Kidney tubule cell (primary cell): ENCODE measurements around the gene SCFD1.
A peak's percentile ranks its signal among the peaks of the same experiment; 100 is the strongest.
"Not testable (repeated sequence)": the region's sequence is repeated elsewhere in the genome, so short reads cannot be mapped to it uniquely, and the experiment has no call there.

Experiments used
- DNase-seq: peaks from one replicate; pipeline ENCODE4 v3.0.0-alpha.2; 2018; ENCODE audit warnings: low spot score

Gene SCFD1, protein sequence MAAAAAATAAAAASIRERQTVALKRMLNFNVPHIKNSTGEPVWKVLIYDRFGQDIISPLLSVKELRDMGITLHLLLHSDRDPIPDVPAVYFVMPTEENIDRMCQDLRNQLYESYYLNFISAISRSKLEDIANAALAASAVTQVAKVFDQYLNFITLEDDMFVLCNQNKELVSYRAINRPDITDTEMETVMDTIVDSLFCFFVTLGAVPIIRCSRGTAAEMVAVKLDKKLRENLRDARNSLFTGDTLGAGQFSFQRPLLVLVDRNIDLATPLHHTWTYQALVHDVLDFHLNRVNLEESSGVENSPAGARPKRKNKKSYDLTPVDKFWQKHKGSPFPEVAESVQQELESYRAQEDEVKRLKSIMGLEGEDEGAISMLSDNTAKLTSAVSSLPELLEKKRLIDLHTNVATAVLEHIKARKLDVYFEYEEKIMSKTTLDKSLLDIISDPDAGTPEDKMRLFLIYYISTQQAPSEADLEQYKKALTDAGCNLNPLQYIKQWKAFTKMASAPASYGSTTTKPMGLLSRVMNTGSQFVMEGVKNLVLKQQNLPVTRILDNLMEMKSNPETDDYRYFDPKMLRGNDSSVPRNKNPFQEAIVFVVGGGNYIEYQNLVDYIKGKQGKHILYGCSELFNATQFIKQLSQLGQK

DNA sequence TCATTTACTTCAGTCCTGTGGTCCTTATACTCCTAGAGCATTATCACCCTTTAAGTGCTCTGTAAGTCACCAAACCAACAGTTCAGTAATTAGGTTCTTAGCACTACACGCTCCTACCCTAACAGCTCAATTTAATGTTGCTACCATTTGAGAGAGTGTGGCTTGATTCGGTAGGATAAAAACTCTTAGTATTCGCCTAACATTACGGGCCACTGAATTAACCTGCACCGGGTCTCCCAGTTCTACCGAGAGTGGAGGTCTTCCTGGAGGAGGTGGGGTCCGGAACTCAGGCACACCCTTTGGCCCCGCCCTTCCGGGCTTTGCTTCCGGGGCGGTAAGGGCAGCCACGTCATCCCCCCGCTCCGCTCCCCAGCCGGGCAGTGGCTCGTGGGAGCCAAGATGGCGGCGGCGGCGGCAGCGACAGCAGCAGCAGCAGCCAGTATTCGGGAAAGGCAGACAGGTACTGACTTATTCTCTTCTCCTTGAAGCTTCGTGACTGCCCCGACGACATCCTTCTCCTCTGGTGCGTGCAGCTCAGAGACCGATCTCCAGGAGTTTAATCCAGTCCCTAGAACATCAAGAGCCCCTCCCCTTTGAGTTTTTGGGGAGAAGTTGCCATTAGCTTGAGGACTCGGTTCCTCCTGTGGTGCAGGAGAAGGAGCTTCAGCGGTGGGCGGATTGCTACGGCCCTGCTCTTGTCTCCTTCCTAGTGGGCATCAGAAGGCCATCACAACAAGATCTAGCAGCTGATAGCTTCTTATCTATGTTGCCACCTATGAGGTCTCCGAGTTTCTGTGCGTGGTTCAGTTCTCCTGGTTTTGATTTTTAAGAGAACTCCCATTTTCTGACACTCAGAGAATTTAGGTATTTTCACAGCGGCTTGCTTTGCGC lies at the start of gene SCFD1:
SCFD1 (plus strand) TSS at position 380 of the 891 bp plus-strand sequence; CDS start at position 400, 20 bp downstream.
- peak; percentile 92 for DNase-seq

DNA sequence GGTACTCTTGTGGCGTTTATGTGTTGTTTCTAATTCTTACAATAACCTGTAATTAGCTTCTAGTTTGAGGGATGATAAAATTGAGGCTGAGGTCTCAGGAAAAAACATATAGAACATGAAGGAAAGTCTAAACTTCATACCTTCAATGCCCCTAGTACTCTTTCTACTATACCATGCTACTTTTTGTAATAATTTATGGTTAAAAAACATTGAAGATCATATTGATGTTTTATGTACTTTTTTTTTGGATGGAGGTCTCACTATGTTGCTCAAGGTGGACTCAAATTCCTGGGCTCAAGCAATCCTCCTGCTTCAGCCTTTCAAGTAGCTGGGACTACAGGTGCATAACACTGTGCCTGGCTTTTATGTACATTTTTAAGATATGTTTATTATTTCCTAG lies 49.3 kb upstream of the SCFD1 start:
- DNase-seq: no peak

DNA sequence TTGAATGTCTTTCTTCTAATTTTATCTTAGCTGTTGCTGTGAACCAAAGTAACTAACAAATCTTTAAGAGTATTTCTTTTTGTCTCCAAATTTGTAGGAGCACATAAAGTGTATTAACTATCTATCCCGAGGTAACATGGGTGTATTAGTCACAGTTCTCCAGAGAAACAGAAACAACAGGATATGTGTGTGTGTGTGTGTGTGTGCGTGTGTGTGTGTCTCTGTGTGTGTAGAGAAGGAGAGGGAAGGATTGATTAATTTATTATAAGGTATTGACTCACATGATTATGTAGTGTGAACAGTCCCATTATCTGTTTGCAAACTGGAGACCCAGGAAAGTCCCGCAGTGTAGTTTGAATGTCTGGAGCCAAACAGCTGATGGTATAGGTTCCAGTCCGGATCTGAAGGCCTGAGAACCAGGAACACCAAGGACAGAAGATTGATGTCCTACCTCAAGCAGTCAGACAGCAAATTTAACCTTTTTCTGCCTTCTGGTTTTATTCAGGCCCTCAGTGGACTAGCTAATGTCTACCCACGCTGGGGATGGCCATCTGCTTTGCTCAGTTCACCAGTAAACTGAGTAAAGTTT lies 48.8 kb upstream of the SCFD1 start:
- DNase-seq: peak; percentile 69

DNA sequence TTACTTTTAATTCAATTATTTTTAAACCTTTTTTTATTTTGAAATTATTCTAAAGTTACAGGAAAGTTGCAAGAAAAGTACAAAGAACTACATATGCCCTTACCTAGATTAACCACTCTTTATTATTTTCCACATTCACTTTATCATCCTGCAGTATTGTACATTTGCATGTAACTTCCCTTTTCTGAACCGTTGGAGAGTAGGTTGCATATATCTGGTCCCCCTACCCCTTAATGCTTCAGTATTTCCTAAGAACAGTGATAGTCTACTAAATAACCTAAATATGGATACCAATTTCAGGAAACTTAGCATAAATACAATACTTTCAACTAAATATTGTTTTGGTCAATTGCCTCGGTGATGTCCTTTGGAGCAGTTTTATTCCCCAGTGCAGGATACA lies 48.2 kb upstream of the SCFD1 start:
- DNase-seq: no peak

DNA sequence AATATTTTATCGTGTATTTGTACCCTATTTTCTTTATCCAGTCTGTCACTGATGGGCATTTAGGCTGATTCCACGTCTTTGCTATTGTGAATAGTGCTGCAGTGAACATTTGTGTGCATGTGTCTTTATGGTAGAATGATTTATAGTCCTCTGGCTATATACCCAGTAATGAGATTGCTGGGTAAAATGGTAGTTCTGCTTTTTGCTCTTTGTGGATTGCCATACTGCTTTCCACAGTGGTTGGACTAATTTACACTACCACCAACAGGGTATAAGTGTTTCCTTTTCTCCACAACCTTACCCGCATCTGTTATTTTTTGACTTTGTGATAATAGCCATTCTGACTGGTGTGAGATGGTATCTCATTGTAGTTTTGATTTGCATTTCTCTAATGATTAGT lies 47.3 kb upstream of the SCFD1 start:
- not testable (repeated sequence) for DNase-seq

DNA sequence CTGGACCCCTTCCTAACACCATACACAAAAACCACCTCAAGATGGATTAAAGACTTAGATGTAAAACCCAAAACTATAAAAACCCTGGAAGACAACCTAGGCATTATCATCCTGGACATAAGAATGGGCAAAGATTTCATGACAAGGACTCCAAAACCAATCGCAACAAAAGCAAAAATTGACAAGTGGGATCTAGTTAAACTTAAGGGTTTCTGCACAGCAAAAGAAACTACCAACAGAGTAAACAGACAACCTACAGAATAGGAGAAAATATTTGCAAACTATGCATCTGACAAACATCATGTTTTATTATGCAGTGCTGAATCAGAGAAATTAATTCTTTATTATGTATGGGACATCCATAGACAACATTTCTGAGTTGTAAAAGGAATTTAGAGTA lies 45.8 kb upstream of the SCFD1 start:
- not testable (repeated sequence) for DNase-seq

DNA sequence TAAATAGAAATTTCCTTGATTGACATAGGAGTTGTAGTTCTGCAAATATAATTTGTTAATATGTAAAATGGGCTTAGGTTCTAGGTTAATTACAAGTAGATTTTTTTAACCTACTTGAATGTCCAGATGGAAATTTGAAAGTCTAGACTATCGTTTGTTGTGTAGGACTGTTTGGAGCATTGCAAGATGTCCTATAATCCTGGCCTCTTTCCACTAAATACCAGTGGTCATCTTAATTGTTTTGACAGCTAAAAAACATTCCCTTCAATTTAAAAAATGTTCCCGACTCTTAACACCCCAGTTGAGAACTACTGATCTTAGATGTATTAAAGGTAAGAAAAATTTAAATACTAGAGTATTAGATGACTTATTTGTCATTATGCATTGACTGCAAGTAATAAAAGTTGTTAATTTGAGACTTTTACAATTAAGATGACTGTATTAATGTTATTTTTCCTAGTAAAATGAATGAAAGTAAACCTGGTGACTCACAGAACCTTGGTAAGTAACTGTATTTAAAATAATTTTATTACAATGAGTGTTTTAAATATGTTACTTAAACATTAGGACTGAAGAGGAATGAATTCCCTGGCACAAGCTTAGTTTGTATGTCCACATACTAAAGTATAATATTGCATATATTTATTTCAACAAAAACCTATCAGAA lies 41.4 kb upstream of the SCFD1 start:
- no peak for DNase-seq

DNA sequence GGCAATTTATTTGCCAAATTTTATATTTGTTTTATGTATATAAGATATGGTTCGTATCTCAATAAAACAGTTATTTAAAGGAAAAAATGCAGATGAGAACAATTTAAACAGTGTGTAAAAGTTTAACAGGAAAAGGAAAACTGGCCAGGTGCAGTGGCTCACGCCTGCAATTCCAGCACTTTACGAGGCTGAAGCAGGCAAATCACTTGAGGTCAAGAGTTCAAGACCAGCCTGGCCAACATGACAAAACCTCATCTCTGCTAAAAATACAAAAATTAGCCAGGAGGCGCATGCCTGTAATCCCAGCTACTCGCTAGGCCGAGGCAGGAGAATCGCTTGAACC lies 40.9 kb upstream of the SCFD1 start:
- no peak for DNase-seq

DNA sequence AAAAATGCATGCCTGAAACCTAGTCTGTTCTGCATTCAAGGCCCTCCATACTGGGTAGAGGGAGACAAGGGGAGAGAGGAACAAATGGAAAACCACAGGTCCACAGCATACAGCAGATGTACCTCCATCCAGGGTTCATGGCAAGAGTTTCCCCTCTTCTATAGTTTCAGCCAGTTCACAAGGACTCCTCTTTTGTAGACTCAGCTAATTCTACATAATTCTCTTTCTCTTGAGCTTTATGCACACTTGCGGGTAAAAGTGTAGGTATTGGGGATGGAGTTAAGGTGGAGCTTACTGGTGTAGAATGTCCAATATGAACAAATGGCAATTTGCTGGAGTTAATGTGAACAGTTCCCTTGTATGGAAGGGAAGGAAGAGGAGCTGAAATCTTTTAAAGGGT lies 39.7 kb upstream of the SCFD1 start:
- no peak for DNase-seq

DNA sequence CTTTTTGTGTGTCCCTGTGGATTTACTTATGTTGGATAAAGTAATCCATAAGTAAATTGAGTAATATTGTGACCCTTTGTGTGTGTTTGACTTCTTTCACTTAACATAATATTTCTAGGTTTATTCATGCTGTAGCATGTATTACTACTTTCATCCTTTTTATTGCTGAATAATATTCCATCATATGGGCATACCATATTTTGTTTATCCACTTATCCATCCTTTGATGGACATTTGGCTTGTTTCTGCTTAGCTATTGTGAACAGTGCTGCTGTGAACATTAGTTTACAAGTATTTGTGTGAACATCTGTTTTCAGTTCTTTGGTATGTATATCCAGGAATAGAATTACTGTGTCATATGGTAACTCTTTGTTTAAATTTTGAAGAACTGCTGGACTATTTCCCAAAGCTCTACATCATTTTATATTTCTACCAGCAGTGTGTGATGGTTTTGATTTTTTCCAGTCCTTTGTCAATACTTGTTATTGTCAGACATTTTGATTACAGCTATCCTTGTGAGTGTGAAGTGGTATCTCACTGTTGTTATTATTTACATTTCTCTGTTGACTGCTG lies 38.0 kb upstream of the SCFD1 start:
- DNase-seq: no peak

DNA sequence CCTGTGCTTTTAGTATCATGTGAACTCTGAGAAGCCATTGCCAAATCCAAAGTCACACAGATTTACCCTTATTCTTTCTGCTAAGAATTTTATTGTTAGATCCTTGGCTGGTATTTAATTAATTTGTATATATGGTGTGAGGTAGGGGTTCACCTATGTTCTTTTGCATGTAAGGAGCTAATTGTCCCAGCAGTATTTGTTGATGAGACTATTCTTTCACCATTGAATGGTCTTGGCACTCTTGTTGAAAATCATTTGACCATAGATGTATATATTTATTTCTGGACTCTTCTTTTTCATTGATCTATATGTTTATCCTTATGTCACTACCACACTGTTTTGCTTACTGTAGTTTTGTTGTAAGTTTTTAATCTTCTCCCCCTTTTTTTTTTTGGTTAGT lies 36.9 kb upstream of the SCFD1 start:
- no peak for DNase-seq

DNA sequence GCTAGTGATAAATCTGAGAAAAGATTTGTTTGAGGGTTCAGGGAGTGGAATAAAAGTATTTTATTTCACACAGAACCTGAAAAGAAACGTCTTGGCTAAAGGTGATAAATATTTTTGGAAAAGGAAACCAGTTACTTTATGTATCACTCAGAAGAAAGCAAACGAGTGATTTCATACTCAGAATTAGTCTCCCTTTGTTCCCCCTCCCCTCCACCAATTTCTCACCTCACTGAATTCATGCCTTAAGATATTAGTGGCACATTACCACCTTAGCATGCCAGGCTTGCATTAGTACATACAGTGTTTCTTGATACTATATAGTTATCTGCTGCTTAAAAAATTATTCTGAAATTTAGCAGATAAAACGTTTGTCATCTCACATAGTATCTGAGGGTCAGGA lies 35.0 kb upstream of the SCFD1 start:
- DNase-seq: no peak

DNA sequence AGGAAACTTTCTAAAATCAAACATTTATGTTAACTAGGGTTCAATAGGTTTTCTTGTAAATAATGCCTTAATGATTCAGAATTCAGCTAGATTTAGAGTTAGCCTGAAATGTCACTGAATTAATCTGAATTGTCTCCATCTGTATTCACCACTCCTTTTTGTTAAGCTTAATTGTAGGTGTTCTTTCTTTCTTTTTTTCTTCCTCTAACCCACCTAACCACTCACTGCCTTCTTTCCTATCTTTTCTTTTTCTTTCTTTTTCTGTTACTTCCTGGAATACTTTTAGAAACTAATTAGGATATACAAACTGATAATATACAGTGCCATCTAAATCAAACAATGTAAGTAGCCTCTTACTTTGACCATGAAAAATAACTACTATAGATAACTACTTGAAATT lies 33.2 kb upstream of the SCFD1 start:
- no peak for DNase-seq

DNA sequence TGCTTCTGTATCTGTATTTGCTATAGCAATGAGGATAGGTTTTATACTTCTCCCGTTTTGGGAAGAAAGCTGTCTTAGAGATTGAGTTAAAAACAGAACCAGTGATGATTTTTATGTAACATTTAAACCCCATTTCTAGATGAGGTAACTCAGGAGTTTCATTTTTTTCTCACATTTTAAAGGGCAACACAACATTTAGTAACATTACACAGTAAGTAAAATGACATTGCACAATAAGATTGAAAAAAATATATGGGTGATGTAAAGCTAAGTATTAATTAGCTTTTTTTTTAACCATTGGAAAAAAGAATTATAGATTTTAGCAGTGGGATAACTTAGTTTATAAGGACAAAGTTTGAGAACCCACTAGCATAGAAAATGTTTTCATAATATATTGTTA lies 25.2 kb upstream of the SCFD1 start:
- DNase-seq: no peak

DNA sequence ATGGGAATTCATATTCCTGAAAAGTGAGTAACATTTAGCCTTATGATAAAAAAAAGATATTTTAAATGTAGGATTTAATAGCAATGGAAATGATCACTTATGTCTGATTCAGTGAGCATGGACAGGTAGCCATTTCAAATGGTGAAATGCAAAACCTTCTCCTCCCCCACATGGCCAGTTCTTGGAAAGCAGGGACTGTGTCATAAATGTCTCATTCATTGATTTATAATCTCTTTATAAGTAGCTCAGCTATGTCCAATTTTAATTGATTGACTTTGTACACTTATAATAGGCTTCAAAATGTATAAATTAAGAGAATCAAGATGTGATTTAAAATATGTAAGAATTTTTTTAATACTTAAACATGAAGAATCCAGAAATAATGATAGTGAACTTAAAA lies 24.6 kb upstream of the SCFD1 start:
- no peak for DNase-seq

DNA sequence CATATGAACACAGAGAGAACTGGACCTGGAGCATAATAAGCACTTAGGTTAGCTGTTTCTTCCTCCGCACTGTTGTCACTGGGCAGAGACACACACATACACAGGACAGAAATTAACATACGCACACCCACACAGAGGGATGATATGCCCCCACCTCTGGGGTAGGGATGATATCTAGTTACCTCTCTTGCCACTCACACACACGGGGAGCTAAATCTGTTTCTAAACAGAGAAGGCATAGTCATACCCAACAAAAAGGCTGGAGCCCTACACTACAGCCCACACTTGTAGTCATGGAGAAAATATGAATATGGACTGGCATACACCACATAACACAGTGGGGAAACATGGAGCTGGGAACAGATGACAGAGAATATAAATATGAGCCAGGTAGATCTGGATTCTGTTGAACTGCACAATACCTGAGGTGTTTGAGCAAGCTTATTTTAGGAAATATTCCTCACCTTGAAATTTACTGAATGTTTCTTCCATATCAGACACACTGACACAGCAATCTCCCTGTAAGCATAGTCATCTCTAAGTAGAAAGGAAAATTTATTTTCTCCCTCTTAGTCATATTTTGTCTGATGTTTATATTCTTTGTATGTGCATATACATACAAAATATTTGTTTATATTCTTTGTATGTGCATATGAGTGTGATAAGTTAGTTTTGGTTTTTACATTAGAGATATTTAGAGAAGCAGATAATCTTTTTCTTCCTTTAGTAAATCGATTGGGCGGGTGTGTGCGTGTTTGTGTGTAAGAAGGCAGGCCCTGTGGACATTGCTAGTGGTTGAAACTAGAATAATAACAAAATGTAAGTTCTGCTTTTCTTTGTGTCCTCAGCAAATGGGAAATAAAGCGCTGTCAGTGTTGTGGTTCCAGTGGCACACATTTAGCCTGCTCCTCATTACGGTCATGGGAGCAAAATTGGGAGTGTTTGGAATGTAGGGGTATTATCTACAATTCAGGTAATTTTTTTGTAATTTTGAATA lies 20.9 kb upstream of the SCFD1 start:
- no peak for DNase-seq

DNA sequence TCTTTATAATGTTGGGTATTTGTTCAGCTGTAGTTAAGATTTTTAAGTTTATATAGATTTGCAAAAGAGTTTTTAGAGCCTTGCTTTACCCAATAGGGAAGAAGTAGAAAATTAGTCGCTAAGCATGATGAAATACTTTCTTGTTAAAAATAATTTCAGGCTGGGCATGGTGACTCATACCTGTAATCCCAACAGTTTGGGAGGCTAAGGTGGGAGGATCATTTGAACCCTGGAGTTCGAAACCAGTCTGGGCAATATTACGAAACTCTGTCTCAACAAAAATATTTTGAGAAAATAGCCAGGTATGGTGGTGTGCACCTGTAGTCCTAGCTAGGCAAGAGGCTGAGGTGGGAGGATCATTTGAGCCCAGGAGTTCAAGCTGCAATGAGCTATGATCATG lies 18.7 kb upstream of the SCFD1 start:
- DNase-seq: no peak

DNA sequence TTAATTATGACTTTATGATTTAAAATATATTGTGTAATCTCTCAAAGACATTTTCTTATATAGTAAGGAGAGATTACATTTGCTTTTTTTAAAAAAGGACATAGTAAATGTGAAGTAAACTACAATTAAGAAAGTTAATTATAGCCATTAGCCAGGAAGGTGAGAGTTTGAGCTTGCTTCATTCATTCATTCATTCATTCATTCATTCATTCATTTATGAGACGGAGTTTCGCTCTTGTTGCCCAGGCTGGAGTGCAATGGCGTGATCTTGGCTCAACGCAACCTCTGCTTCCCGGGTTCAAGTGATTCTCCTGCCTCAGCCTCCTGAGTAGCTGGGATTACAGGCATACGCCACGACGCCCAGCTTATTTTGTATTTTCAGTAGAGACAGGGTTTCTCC lies 17.4 kb upstream of the SCFD1 start:
- DNase-seq: not testable (repeated sequence)

DNA sequence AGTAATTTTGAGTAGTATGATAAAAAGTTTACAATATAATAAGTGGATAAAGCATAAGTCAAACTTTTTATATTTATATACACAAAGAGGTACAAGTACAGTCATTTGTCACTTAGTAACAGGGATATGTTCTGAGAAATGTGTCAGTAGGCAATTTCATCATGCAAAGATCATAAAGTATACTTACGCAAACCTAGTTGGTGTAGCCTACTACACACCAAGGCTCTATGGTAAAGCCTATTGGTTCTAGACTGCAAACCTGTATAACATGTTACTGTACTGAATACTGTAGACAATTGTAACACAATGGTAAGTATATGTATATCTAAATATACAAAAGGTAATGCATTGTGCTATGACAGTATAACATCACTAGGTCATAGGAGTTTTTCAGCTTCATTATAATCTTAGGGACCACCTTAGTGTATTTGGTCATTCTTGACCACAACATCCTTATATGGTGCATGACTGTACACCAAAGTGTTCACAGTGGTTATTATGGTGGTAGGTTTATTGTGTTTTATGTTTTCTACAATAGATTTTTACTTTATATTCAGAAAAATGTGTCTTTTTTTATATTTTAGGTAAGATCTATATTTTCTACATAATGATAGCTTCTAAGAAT lies 14.9 kb upstream of the SCFD1 start:
- peak; percentile 32 for DNase-seq

DNA sequence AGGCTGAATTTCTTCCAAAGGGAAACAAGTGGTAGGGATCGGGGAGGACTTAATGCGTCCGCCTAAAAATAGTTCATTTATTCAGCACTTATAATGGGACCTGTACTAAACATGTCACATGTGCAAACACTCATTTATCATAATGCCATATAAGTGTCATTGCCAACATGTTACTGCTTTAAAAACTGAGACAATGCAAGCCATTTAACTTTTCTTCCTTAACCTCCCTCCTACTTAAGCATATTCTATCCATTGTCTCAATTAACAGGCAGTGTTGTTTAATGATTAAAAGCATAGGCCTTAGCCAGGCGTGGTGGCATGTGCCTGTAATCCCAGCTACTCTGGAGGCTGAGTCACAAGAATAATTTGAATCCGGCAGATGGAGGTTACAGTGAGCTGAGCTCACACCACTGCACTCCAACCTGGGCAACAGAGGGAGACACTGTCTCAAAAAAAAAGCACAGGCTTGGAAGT lies 13.5 kb upstream of the SCFD1 start:
- peak; percentile 89 for DNase-seq
